ENCODE results near the gene PANX2.

DNA sequence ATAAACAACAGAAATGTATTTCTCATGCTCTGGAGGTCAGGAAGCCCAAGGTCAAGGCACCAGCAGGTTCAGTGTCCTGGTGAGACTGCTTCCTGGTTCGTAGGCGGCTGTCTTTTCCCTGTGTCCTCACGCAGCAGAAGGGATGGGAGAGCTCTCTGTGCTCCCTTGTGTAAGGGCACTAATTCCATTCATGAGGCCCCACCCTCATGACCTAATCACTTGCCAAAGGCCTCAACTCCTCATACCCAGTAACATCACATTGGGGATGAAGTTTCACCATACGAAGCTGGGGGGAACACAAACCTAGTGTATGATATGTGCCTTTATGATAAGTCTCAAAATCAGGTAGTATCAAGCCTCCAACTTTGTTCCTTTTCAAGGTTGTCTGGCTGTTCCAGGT lies 38.6 kb upstream of the PANX2 start:
- TF ChIP-seq, protein P1, sequence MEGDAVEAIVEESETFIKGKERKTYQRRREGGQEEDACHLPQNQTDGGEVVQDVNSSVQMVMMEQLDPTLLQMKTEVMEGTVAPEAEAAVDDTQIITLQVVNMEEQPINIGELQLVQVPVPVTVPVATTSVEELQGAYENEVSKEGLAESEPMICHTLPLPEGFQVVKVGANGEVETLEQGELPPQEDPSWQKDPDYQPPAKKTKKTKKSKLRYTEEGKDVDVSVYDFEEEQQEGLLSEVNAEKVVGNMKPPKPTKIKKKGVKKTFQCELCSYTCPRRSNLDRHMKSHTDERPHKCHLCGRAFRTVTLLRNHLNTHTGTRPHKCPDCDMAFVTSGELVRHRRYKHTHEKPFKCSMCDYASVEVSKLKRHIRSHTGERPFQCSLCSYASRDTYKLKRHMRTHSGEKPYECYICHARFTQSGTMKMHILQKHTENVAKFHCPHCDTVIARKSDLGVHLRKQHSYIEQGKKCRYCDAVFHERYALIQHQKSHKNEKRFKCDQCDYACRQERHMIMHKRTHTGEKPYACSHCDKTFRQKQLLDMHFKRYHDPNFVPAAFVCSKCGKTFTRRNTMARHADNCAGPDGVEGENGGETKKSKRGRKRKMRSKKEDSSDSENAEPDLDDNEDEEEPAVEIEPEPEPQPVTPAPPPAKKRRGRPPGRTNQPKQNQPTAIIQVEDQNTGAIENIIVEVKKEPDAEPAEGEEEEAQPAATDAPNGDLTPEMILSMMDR (IDR thresholded peaks at IDR 0.05), result no peak
- no peak for TF ChIP-seq POLR2A (IDR thresholded peaks at IDR 0.05)
